GM12874 (cell line): ENCODE results near the gene RCSD1.

Source experiments
- CTCF ChIP-seq: IDR thresholded peaks from 2 replicates; pipeline ENCODE4 v1.5.1; 2011; ENCODE audit warnings: low read depth, mild to moderate bottlenecking, control low read depth, low read length, moderate library complexity; ENCODE audit not compliant: insufficient read depth

Gene RCSD1

GRCh38 chr1:167656657-167657056 is 26.6 kb downstream of the RCSD1 start:
- no peak for TF ChIP-seq CTCF

GRCh38 chr1:167658574-167659328 is 28.7 kb downstream of the RCSD1 start:
- no peak for TF ChIP-seq CTCF

- no peak for TF ChIP-seq CTCF
These were observed 29.4 kb downstream of the RCSD1 start for GRCh38 chr1:167659450-167659849.

- no peak for TF ChIP-seq CTCF
These were observed 29.8 kb downstream of the RCSD1 start for GRCh38 chr1:167659881-167660280.

- TF ChIP-seq CTCF: no peak
These were observed 31.7 kb downstream of the RCSD1 start for GRCh38 chr1:167661527-167662426.

- TF ChIP-seq CTCF: no peak
These were observed 33.2 kb downstream of the RCSD1 start for GRCh38 chr1:167663002-167663772.

GRCh38 chr1:167665469-167665868 is 35.4 kb downstream of the RCSD1 start:
- no peak for TF ChIP-seq CTCF
